ENCODE measurements around the gene DLL3.

The DLL3 gene

GRCh38 chr19:39544911-39545310 lies 46.2 kb downstream of the DLL3 start:
- Histone ChIP-seq H3K36me3 (ENCODE audit: control insufficient read depth, insufficient read depth, low read length) (no peaks in the 10 kb centered on the region), H3K4me3 (replicated peaks; ENCODE audit: low read depth, low read length) (no peak overlapping the region), H3K27me3 (replicated peaks; ENCODE audit: control insufficient read depth, insufficient read depth, low read length) (no peaks in the 10 kb centered on the region)
- no peak for DNase-seq (ENCODE audit: extremely low read depth, insufficient read length)
- TF ChIP-seq, protein P1, sequence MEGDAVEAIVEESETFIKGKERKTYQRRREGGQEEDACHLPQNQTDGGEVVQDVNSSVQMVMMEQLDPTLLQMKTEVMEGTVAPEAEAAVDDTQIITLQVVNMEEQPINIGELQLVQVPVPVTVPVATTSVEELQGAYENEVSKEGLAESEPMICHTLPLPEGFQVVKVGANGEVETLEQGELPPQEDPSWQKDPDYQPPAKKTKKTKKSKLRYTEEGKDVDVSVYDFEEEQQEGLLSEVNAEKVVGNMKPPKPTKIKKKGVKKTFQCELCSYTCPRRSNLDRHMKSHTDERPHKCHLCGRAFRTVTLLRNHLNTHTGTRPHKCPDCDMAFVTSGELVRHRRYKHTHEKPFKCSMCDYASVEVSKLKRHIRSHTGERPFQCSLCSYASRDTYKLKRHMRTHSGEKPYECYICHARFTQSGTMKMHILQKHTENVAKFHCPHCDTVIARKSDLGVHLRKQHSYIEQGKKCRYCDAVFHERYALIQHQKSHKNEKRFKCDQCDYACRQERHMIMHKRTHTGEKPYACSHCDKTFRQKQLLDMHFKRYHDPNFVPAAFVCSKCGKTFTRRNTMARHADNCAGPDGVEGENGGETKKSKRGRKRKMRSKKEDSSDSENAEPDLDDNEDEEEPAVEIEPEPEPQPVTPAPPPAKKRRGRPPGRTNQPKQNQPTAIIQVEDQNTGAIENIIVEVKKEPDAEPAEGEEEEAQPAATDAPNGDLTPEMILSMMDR (IDR thresholded peaks at IDR 0.05; ENCODE audit: insufficient read depth, low read length, poor library complexity, severe bottlenecking): no peak

- H3K36me3 ChIP-seq (ENCODE audit: control insufficient read depth, insufficient read depth, low read length): no peaks in the 10 kb centered on the region
- TF ChIP-seq, protein P1 (IDR thresholded peaks at IDR 0.05; ENCODE audit: insufficient read depth, low read length, poor library complexity, severe bottlenecking): no peak
- H3K27me3 ChIP-seq (replicated peaks; ENCODE audit: control insufficient read depth, insufficient read depth, low read length): no peaks in the 10 kb centered on the region
- H3K4me3 ChIP-seq (replicated peaks; ENCODE audit: low read depth, low read length): no peak overlapping the region
- no peak for DNase-seq (ENCODE audit: extremely low read depth, insufficient read length)
Observed at GRCh38 chr19:39546599-39546998, 47.9 kb downstream of the DLL3 start.

DNA sequence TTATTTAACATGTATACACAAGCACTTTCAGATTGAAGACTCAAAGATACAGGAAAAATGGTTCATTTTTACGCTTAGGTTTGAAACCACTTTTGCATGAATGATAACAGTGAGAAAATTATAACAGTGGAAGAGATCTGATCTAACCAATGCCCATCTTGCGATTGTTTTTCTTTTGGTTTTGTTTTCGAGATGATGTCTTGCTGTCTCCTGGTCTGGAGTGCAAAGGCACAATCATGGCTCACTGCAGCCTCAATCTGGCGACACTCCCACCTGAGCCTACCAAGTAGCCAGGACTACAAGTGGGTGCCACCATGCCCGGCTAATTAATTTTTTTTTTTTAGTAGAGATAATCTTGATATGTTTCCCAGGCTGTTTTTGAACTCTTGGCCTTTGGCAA lies 51.5 kb downstream of the DLL3 start:
- no peak for DNase-seq (ENCODE audit: extremely low read depth, insufficient read length)
- H3K4me3 ChIP-seq (replicated peaks; ENCODE audit: low read depth, low read length): no peak overlapping the region
- no peaks in the 10 kb centered on the region for H3K36me3 ChIP-seq (ENCODE audit: control insufficient read depth, insufficient read depth, low read length)
- no peaks in the 10 kb centered on the region for H3K27me3 ChIP-seq (replicated peaks; ENCODE audit: control insufficient read depth, insufficient read depth, low read length)
- TF ChIP-seq, protein P1 (IDR thresholded peaks at IDR 0.05; ENCODE audit: insufficient read depth, low read length, poor library complexity, severe bottlenecking): no peak

GRCh38 chr19:39553082-39553652 lies 54.4 kb downstream of the DLL3 start:
- no peak for DNase-seq (ENCODE audit: extremely low read depth, insufficient read length)
- H3K36me3 ChIP-seq (ENCODE audit: control insufficient read depth, insufficient read depth, low read length): no peaks in the 10 kb centered on the region
- TF ChIP-seq, protein P1 (IDR thresholded peaks at IDR 0.05; ENCODE audit: insufficient read depth, low read length, poor library complexity, severe bottlenecking): no peak
- H3K4me3 ChIP-seq (replicated peaks; ENCODE audit: low read depth, low read length): no peak overlapping the region
- H3K27me3 ChIP-seq (replicated peaks; ENCODE audit: control insufficient read depth, insufficient read depth, low read length): no peaks in the 10 kb centered on the region

DNA sequence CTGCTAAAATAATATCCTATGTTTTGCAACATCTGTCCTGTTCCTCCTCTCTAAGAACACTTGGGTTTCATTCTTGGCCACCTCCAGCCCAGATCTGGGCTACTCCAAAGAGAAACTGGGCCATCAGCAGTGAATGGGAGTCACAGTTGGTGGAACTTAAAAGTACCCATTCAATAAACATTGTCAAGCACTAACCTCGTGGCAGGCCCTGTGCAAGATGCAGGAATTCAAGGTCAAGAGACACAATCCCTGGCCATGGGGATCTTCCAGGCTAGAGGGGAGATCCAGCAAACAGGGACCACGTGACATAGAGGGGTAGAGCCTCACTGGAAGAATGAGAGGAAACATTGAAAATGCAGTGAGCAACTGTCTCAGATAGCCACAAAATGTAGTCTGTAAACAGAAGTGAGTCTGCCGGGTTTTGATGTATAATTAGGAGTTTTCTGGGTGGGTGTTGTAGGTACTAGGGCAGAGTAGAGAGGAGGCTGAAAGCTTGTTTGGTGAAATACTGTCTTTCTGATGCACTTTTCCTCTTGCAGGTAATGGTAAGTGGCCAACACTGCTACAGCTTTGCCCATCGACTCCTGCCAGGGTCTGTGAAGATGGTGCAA lies 56.1 kb downstream of the DLL3 start:
- TF ChIP-seq, protein P1 (IDR thresholded peaks at IDR 0.05; ENCODE audit: insufficient read depth, low read length, poor library complexity, severe bottlenecking): no peak
- DNase-seq (ENCODE audit: extremely low read depth, insufficient read length): no peak

More for the DNA sequence above, 56.1 kb downstream of the DLL3 start:
- Histone ChIP-seq H3K4me3 (replicated peaks; ENCODE audit: low read depth, low read length) (no peak overlapping the region), H3K36me3 (ENCODE audit: control insufficient read depth, insufficient read depth, low read length) (no peaks in the 10 kb centered on the region), H3K27me3 (replicated peaks; ENCODE audit: control insufficient read depth, insufficient read depth, low read length) (no peaks in the 10 kb centered on the region)
